ENCODE measurements around the gene FAM219B. TPM values are rescaled to one million over a fixed set of nuclear protein-coding genes. Genes with fewer than 3 reads are reported as not detected.
"Not testable (repeated sequence)": the region's sequence is repeated elsewhere in the genome, so short reads cannot be mapped to it uniquely, and the experiment has no call there.

Gene FAM219B
- total and polyA plus RNA-seq, 2 experiments from 2014 or later, result 28.8 to 61.4 TPM

- TF ChIP-seq ETS1 (IDR thresholded peaks at IDR 0.05), result no peak
- no peak for TF ChIP-seq ZNF114 (CRISPR knock-in tag; IDR thresholded peaks at IDR 0.05)
- TF ChIP-seq JUNB (IDR thresholded peaks at IDR 0.05; ENCODE audit: unreplicated experiment), result no peak
Measured at GRCh38 chr15:74888716-74889115, 17.9 kb downstream of the FAM219B start (continued).

- H3F3A ChIP-seq (replicated peaks; ENCODE audit: low read depth); H3K4me3 Mint-ChIP-seq; DNase-seq (ENCODE audit: low spot score); H2AFZ ChIP-seq; H3K4me1 Mint-ChIP-seq; H3K27me3 Mint-ChIP-seq (ENCODE audit: insufficient read depth, low read depth, poor library complexity); H3K27ac Mint-ChIP-seq; H3K9me3 Mint-ChIP-seq; H3K4me3 ChIP-seq; H3K9me2 ChIP-seq (ENCODE audit: insufficient read depth); ATAC-seq; H3K36me3 ChIP-seq (ENCODE audit: insufficient read depth); H3K27ac ChIP-seq (ENCODE audit: low read depth); H4K20me1 ChIP-seq (replicated peaks; ENCODE audit: insufficient read depth); H3K4me1 ChIP-seq (ENCODE audit: insufficient read depth); H3K4me2 ChIP-seq; H3K79me2 ChIP-seq (replicated peaks; ENCODE audit: insufficient read depth); H3K27me3 ChIP-seq (ENCODE audit: insufficient read depth): not testable (repeated sequence)
- peaks cover 11% of the 10 kb centered on the region for H3K36me3 Mint-ChIP-seq (ENCODE audit: low read depth)
Measured at GRCh38 chr15:74887537-74888193, 19.0 kb downstream of the FAM219B start.

- no peak overlapping the region for H3K27ac ChIP-seq (ENCODE audit: low read depth)
- H3K79me2 ChIP-seq (replicated peaks; ENCODE audit: insufficient read depth), result no peaks in the 10 kb centered on the region
- Mint-ChIP-seq H3K36me3 (ENCODE audit: low read depth) (peaks cover 5% of the 10 kb centered on the region), H3K4me1 (peaks cover 5% of the 10 kb centered on the region; the same call in 1 of the 3 replicates), H3K4me3 (no peak overlapping the region), H3K27ac (no peak overlapping the region), H3K9me3 (peaks cover 18% of the 10 kb centered on the region), H3K27me3 (ENCODE audit: insufficient read depth, low read depth, poor library complexity) (peaks cover 7% of the 10 kb centered on the region)
- no peak for ATAC-seq
- H3K27me3 ChIP-seq (ENCODE audit: insufficient read depth), result no peaks in the 10 kb centered on the region
- peaks cover 6% of the 10 kb centered on the region; the same call in 1 of the 2 replicates for H3K4me1 ChIP-seq (ENCODE audit: insufficient read depth)
- no peak overlapping the region for H3K4me2 ChIP-seq
- no peak for DNase-seq (ENCODE audit: low spot score)
- no peak overlapping the region for H2AFZ ChIP-seq
- H3K9me2 ChIP-seq (ENCODE audit: insufficient read depth), result no peaks in the 10 kb centered on the region
- no peak overlapping the region for H3K4me3 ChIP-seq
- no peaks in the 10 kb centered on the region for H4K20me1 ChIP-seq (replicated peaks; ENCODE audit: insufficient read depth)
- H3F3A ChIP-seq (replicated peaks; ENCODE audit: low read depth), result no peaks in the 10 kb centered on the region
- no peak for TF ChIP-seq ZNF331 (CRISPR knock-in tag; IDR thresholded peaks at IDR 0.05; ENCODE audit: low read depth)
- TF ChIP-seq CTCF (conservative IDR thresholded peaks at IDR 0.05; ENCODE audit: low read depth in 2 of 2), result no peak
- no peak for TF ChIP-seq ZNF114 (CRISPR knock-in tag; IDR thresholded peaks at IDR 0.05)
- TF ChIP-seq STAT1 (IDR thresholded peaks at IDR 0.05; ENCODE audit: unreplicated experiment), result no peak
- no peak for TF ChIP-seq EZH2phosphoT487 (IDR thresholded peaks at IDR 0.05; ENCODE audit: unreplicated experiment)
- TF ChIP-seq ETS1 (IDR thresholded peaks at IDR 0.05), result no peak
- no peaks in the 10 kb centered on the region for H3K36me3 ChIP-seq (ENCODE audit: insufficient read depth)
Measured at GRCh38 chr15:74885461-74885860, 21.2 kb downstream of the FAM219B start.
